SU-DHL-6 (cell line): ENCODE data around the gene LMX1A.

Experiments
- H2AFZ ChIP-seq: fragments of 200-600 bp; sonication (generic); 2 replicates; pipeline ENCODE4 v1.6.1; 2014; ENCODE audit warnings: low read depth, mild to moderate bottlenecking, moderate library complexity, mixed read lengths, antibody characterized with exemption, low read length; ENCODE audit not compliant: severe bottlenecking
- H3F3A ChIP-seq: fragments of 200-600 bp; shearing (Covaris generic); 2 replicates; pipeline ENCODE4 v1.6.0; 2016; ENCODE audit warnings: antibody characterized with exemption, mild to moderate bottlenecking; ENCODE audit not compliant: insufficient read depth
- H3K27ac ChIP-seq: fragments of 200-600 bp; sonication (generic); 2 replicates; pipeline ENCODE4 v1.5.1; 2016; ENCODE audit warnings: low read depth, mild to moderate bottlenecking, low read length, moderate library complexity, mixed read lengths
- H3K27me3 ChIP-seq: fragments of 200-600 bp; sonication (generic), shearing (Covaris generic); 2 replicates; pipeline ENCODE4 v1.6.0; 2014; ENCODE audit warnings: mild to moderate bottlenecking, low read length
- H3K36me3 ChIP-seq: fragments of 200-600 bp; sonication (generic); 2 replicates; pipeline ENCODE4 v1.6.1; 2014; ENCODE audit warnings: mild to moderate bottlenecking, low read length, mixed read lengths
- H3K4me2 ChIP-seq: fragments of 300-600, 200-600 bp; shearing (Covaris generic), sonication (generic); 2 replicates; pipeline ENCODE4 v1.6.0; 2014; ENCODE audit warnings: low read length, low read depth, mild to moderate bottlenecking; ENCODE audit not compliant: poor library complexity, severe bottlenecking
- H3K4me3 ChIP-seq: fragments of 200-600 bp; sonication (generic); 2 replicates; pipeline ENCODE4 v1.5.1; 2014; ENCODE audit warnings: antibody characterized with exemption, low read length, mild to moderate bottlenecking, mixed read lengths; ENCODE audit not compliant: insufficient read depth, poor library complexity, severe bottlenecking
- H3K79me2 ChIP-seq: fragments of 200-600 bp; sonication (generic); 2 replicates; pipeline ENCODE4 v1.6.1; 2014; ENCODE audit warnings: mild to moderate bottlenecking, low read length, moderate library complexity; ENCODE audit not compliant: insufficient read depth
- H3K9ac ChIP-seq: fragments of 200-600 bp; sonication (generic); 2 replicates; pipeline ENCODE4 v1.7.0; 2014; ENCODE audit warnings: mild to moderate bottlenecking, low read length
- H3K9me2 ChIP-seq: fragments of 200-600 bp; sonication (generic); replicated peaks from 2 replicates; pipeline ENCODE4 v1.6.1; 2014; ENCODE audit warnings: low read length; ENCODE audit not compliant: insufficient read depth
- H3K9me3 ChIP-seq: fragments of 200-600 bp; sonication (generic); 2 replicates; pipeline ENCODE4 v1.6.1; 2014; ENCODE audit warnings: low read length, mixed read lengths; ENCODE audit not compliant: insufficient read depth
- H4K20me1 ChIP-seq: fragments of 200-600 bp; sonication (generic); 2 replicates; pipeline ENCODE4 v1.6.1; 2014; ENCODE audit warnings: low read depth, mild to moderate bottlenecking, antibody characterized with exemption, low read length, moderate library complexity, mixed read lengths
- EZH2phosphoT487 ChIP-seq: fragments of 200-600 bp; sonication (generic), shearing (Covaris generic); conservative IDR thresholded peaks from 2 replicates; pipeline ENCODE4 v1.6.1; 2018; ENCODE audit warnings: mild to moderate bottlenecking, antibody characterized with exemption, low read length, moderate library complexity, mixed read lengths
- TF ChIP-seq, protein P1 (sequence below): fragments of 200-600 bp; sonication (generic); IDR thresholded peaks from one replicate; pipeline ENCODE4 v1.5.1; 2017; ENCODE audit warnings: antibody characterized with exemption, mild to moderate bottlenecking, low read length, moderate library complexity; ENCODE audit not compliant: insufficient read depth, poor library complexity, severe bottlenecking

The LMX1A gene

DNA sequence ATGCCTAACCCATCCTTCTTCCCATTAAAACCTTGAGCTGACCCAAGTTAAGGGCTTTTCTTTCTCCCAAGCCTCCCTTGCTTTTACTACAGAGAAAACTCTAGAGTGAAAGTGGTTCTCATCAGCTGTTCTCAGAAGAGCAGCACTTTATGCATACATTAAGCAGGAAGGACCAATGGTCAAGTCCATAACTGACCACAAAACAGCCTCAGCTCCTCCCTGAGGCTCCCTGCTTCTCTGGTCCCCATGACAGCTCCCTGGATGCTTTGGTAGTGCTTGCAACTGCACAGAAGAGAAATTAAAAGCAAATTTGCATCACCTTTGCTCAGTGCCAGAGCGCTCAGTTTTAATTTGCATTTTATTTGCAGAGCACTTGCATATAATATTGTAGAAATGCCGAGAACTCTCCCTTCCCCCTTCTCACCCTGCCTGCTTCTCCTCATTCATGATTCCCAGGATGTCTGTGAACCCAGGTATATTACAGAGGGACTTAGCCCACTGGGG lies 56.1 kb downstream of the LMX1A start:
- no peaks in the 10 kb centered on the region for H3K9me3 ChIP-seq
- H3K27me3 ChIP-seq: no peaks in the 10 kb centered on the region
- H3K4me3 ChIP-seq: no peak overlapping the region
- no peaks in the 10 kb centered on the region for H3F3A ChIP-seq
- H3K4me2 ChIP-seq: no peak overlapping the region
- no peaks in the 10 kb centered on the region for H4K20me1 ChIP-seq
- H3K79me2 ChIP-seq: no peaks in the 10 kb centered on the region
- no peak overlapping the region for H3K27ac ChIP-seq
- TF ChIP-seq, protein P1, sequence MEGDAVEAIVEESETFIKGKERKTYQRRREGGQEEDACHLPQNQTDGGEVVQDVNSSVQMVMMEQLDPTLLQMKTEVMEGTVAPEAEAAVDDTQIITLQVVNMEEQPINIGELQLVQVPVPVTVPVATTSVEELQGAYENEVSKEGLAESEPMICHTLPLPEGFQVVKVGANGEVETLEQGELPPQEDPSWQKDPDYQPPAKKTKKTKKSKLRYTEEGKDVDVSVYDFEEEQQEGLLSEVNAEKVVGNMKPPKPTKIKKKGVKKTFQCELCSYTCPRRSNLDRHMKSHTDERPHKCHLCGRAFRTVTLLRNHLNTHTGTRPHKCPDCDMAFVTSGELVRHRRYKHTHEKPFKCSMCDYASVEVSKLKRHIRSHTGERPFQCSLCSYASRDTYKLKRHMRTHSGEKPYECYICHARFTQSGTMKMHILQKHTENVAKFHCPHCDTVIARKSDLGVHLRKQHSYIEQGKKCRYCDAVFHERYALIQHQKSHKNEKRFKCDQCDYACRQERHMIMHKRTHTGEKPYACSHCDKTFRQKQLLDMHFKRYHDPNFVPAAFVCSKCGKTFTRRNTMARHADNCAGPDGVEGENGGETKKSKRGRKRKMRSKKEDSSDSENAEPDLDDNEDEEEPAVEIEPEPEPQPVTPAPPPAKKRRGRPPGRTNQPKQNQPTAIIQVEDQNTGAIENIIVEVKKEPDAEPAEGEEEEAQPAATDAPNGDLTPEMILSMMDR: no peak
- TF ChIP-seq EZH2phosphoT487: no peak
- H3K36me3 ChIP-seq: no peaks in the 10 kb centered on the region
- no peaks in the 10 kb centered on the region for H3K9me2 ChIP-seq
- no peak overlapping the region for H2AFZ ChIP-seq
- no peak overlapping the region for H3K9ac ChIP-seq

DNA sequence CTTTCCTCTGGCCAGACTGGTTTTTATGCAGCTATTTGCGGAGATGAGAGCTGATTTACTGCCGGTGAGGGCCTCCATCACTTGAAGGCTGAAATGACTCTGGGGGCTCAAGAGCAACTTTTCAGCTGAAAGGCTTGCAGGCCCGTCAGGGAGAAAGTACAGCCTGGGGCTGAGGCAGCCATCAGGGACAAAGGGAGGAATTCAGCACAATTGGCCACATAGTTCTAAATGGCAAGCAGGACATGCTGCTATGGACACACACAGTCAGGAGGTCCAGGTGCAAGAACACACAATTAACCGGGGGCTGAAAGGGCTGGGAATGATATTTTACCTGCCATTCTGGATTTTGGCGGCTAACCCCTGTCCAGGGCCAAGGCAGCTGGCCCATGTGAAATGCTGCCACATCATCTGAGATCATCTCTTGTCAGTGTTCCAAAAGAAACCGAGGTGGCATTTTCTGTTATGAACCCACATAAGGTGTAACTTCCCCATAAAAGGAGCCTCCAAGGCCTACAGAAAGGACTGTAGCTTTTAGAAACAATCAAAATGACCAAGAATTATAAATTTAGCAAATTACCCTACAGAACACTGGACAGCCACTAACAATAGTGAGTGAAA lies 58.2 kb downstream of the LMX1A start:
- Histone ChIP-seq H3K9me2 (no peaks in the 10 kb centered on the region), H3K9ac (no peak overlapping the region), H3K79me2 (no peaks in the 10 kb centered on the region), H3K27me3 (no peaks in the 10 kb centered on the region), H2AFZ (no peak overlapping the region), H4K20me1 (no peaks in the 10 kb centered on the region), H3K9me3 (no peaks in the 10 kb centered on the region), H3K27ac (no peak overlapping the region), H3K36me3 (no peaks in the 10 kb centered on the region), H3K4me2 (no peak overlapping the region), H3F3A (no peaks in the 10 kb centered on the region), H3K4me3 (no peak overlapping the region)
- TF ChIP-seq EZH2phosphoT487: no peak
- TF ChIP-seq, protein P1: no peak

DNA sequence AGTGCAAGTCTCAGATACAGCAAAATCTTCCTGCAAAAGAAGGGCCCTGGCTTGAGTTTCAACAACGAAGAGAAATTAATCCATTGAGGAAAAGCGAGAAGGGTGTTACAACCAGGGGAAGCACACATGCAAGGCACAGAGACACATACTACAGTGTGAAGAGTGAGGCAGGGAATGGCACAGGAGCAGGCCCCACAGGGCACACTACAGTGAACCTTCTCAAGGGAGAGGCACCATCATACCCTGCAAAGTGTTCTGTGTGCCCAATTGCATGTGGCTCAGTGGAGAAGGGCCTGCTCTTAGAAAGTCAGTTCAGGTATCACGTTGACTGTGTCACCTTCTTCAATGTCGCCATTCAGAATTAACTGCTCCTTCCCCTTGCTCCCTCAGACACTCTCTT lies 60.3 kb downstream of the LMX1A start:
- no peaks in the 10 kb centered on the region for H3K36me3 ChIP-seq
- no peak overlapping the region for H3K4me3 ChIP-seq
- no peak for TF ChIP-seq EZH2phosphoT487
- TF ChIP-seq, protein P1: no peak
- no peaks in the 10 kb centered on the region for H3K9me3 ChIP-seq
- H3K79me2 ChIP-seq: no peaks in the 10 kb centered on the region
- H3K27ac ChIP-seq: no peak overlapping the region
- H3K9ac ChIP-seq: no peak overlapping the region
- H4K20me1 ChIP-seq: no peaks in the 10 kb centered on the region
- H3K27me3 ChIP-seq: no peaks in the 10 kb centered on the region
- no peaks in the 10 kb centered on the region for H3K9me2 ChIP-seq
- no peaks in the 10 kb centered on the region for H3F3A ChIP-seq
- H2AFZ ChIP-seq: no peak overlapping the region
- no peak overlapping the region for H3K4me2 ChIP-seq
